Activated naive CD4-positive, alpha-beta T cell treated with anti-CD3 and anti-CD28 coated beads, Interleukin-2, amount 10 ng/mL, durations not matched to agents 7 days and 5 days (primary cell): ENCODE measurements around the gene WDFY1.

ENCODE experiments used
- CTCF ChIA-PET: fragments of 350-600 bp; sonication (Branson Sonifier 250); formaldehyde crosslinking; loops from one replicate; lab custom pipeline; 2021; ENCODE audit warnings: antibody characterized with exemption; lab: Charles Lee
- DNase-seq: peaks from one replicate; pipeline ENCODE4 v3.0.0-alpha.2; 2020
- H3K27ac Mint-ChIP-seq: one replicate; pipeline ENCODE4 v1.8.0; 2021; ENCODE audit warnings: mild to moderate bottlenecking, moderate library complexity, mixed read lengths
- H3K27me3 Mint-ChIP-seq: one replicate; pipeline ENCODE4 v1.8.0; 2021; ENCODE audit warnings: mild to moderate bottlenecking, mixed read lengths
- H3K36me3 Mint-ChIP-seq: one replicate; pipeline ENCODE4 v1.8.0; 2021; ENCODE audit warnings: mixed read lengths
- H3K4me1 Mint-ChIP-seq: one replicate; pipeline ENCODE4 v1.8.0; 2021; ENCODE audit warnings: mixed read lengths
- H3K4me3 Mint-ChIP-seq: one replicate; pipeline ENCODE4 v1.8.0; 2021; ENCODE audit warnings: mild to moderate bottlenecking, moderate library complexity, mixed read lengths
- H3K9me3 Mint-ChIP-seq: one replicate; pipeline ENCODE4 v1.8.0; 2021; ENCODE audit warnings: mixed read lengths

The WDFY1 gene

DNA sequence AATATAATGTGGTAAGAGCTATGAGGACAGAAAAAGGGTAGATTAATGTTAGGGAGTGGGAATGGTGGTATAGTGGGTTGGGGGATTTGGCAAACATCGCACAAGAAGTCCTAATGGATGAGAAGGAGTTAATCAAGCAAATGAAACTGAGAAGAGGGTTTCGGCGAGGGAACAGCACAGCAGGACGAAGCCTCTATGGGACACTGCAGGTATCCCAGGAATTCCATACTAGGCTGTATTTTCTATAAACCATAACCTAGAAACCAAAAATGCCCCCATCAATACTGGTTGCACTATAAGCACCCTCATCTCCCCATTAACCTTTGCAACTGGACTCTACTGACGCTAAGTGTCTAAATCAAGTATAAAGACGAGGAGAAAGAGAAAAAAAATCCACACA is 10.3 kb downstream of the WDFY1 start:
- Mint-ChIP-seq H3K36me3 (peaks cover 28% of the 10 kb centered on the region), H3K9me3 (peaks cover 9% of the 10 kb centered on the region), H3K4me3 (no peak overlapping the region), H3K27ac (no peak overlapping the region), H3K4me1 (peaks cover 78% of the 10 kb centered on the region), H3K27me3 (no peaks in the 10 kb centered on the region)
- no peak for DNase-seq
- CTCF ChIA-PET = no interaction called here

DNA sequence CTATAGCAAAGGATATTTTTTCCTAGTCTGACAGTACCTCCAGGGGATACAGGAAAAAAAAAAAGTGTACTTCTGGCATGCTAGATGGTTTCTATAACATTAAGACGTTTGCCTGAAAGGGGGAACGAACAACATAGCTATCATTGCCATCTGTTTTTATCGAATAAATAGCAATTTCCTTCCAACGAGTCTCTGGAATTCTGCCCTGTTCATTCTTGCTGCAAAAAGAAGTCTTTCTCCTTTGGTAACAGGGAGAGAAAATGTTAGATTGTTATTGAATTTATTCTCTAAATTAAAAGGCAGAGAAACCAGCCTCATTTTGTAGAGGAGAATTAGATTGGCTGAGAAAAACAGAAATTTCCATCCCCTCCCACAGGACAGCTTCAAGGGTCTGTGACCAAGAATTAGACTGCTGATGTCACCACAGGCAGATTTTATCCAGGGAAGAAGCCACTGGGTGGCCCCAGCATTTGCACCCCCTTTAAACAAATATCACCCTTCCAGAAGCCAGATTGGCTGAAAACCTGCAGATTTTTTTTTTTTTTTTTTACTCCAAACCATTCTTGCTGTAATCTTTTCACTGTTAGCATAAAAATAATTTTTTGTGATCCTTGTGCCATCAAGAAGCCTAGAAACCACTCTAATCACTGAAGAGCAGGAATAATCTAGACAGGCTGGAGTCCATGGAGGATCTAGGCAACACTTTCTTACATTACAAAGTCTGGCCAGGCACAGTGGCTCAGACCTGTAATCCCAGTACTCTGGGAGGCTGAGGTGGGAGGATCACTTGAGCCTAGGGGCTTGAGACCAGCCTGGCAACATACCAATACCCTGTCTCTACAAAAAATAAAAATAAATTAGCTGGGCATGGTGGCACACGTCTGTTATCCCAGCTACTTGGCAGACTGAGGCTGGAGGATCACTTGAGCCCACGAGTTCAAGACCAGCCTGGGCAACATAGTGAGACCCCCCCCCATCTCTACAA is 12.0 kb downstream of the WDFY1 start:
- CTCF ChIA-PET = interaction anchor here (0.6 kb wide), 1 partner anchor 52 kb away, joined by 3 read pairs; no protein-coding TSS in a partner anchor
- no peak overlapping the region for H3K27ac Mint-ChIP-seq
- H3K27me3 Mint-ChIP-seq = no peaks in the 10 kb centered on the region
- H3K4me1 Mint-ChIP-seq = peaks cover 77% of the 10 kb centered on the region
- DNase-seq = no peak
- no peak overlapping the region for H3K4me3 Mint-ChIP-seq
- H3K9me3 Mint-ChIP-seq = no peaks in the 10 kb centered on the region
- H3K36me3 Mint-ChIP-seq = peaks cover 18% of the 10 kb centered on the region

DNA sequence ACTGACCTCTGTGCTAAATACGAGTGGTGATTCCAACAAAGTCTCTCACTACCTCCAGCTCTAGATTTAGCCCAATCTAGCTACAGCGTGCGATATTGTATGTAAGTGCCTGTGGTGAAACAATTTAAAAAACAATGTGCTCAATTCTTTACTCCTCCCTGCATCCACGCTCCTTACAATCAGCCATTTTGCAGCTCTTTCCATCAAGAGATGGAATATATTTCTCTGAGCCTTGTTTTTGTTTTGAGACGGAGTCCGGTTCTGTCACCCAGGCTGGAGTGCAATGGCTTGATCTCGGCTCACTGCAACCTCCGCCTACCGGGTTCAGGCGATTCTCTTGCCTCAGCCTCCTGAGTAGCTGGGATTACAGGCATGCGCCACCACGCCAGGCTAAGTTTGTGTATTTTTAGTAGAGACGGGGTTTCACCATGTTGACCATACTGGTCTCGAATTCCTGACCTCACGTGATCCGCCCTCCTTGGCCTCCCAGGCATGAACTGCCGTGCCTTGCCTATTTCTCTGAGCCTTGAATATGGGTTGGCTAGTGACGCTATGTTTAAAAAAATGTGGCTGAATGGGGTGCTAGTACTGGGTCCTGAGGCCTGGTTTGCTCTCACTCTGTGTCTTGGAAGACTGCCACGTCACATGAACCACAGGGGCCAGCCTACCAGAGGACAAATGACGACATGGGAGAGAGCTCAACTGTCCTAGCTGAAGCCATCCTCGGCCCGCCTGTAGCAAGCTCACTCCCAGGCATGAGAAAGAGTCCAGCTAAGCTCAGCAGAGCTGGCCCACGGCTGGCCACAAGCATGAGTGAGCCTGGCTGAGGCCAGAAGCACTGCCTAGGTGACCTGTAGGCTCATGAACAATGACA is 14.8 kb downstream of the WDFY1 start:
- peaks cover 59% of the 10 kb centered on the region for H3K4me1 Mint-ChIP-seq
- peak overlapping the region; percentile 41 for H3K4me3 Mint-ChIP-seq
- peak overlapping the region; percentile 89 for H3K27ac Mint-ChIP-seq
- DNase-seq = no peak
- no peaks in the 10 kb centered on the region for H3K27me3 Mint-ChIP-seq
- peaks cover 25% of the 10 kb centered on the region for H3K36me3 Mint-ChIP-seq
- H3K9me3 Mint-ChIP-seq = peaks cover 4% of the 10 kb centered on the region
- CTCF ChIA-PET = no interaction called here

DNA sequence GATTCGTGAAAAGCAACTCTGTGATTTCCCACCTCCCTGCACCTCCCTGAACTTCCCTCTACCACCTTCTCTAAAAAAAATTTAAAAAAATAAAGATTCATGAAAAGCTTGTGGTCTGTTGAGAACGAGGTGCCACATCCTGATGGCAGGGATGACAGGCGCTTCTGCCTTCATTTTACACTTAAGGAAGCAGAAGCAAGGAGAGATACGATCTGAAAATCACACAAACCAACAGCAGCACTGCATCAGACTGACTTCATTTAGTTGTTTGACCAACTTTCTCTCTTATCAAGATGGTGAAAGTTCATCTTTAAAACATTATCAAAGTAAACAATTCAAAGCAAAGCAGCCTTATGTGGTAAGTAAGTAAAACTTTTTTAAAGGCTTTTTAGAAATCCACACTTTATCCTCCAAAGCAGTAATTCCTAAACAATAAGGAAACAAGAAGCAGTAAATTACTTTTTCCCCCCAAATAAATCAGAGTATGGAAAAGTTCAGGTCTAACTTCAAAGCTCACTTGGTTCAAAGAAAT is 15.5 kb downstream of the WDFY1 start:
- Mint-ChIP-seq H3K36me3 (peaks cover 23% of the 10 kb centered on the region), H3K27me3 (no peaks in the 10 kb centered on the region), H3K9me3 (peaks cover 4% of the 10 kb centered on the region), H3K4me3 (peak overlapping the region; percentile 41), H3K4me1 (peaks cover 52% of the 10 kb centered on the region), H3K27ac (peak overlapping the region; percentile 89)
- peak; percentile 64 for DNase-seq
- CTCF ChIA-PET = no interaction called here

DNA sequence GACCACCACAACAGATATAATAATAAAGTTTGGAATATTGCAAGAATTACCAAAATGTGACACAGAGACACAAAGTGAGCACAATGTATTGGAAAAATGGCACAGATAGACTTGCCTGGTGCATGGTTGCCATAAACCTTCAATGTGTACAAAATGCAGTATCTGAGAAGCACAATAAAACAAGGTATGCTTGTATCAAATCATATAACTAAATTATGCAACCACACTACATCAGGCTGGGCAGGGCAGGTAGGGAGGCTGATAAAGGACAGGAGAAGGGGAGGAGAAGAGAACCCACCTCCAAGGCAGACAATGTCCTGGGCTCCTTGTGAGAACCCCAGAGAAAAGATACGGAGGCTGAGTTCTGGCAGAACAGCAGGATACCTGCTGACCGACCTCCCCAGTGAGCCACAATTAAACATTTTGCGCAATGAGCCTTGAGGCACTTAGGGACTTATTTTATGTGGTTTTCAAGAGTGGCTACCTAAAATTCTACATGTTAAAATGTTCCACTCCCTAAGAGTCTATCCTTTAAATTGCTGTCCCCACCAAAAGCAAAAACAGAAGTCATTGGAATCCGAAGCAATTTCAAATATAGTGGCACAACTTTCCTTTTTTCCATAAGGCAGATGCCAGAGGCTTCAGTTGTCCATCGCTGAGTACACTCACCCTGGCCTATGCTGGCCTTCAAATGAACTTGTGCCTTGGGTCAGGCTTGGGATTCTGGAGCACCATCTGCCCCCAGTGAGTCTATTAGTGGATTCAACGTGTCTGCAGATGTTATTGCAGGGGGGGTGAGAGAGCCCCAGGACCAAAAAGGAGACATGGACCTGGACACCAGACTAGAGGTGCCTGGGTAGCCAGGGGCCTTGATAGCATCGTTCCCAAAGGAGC is 16.8 kb downstream of the WDFY1 start:
- H3K27ac Mint-ChIP-seq = peak overlapping the region; percentile 81
- CTCF ChIA-PET = no interaction called here

DNA sequence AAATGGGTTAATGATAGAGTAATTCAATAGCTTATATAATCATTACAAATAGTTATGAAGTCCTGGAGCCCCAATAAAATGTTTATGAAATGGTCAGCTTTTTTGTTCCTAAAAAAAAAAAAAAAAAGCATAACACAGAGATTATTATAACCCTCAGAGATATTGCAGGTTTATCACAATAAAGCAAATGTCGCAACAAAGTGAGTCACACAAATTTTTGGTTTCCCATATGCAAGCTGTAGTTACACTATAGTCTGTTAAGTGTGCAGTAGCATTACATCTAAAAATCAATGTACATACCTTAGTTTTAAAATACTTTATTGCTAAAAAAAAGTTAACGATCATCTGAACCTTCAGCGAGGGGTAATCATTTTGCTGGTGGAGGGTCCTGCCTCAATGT is 20.0 kb downstream of the WDFY1 start:
- peaks cover 30% of the 10 kb centered on the region for H3K36me3 Mint-ChIP-seq
- CTCF ChIA-PET = interaction anchor here (0.6 kb wide), 1 partner anchor 197 kb away, joined by 3 read pairs; no protein-coding TSS in a partner anchor
- no peak overlapping the region for H3K4me3 Mint-ChIP-seq
- no peak overlapping the region for H3K27ac Mint-ChIP-seq
- H3K27me3 Mint-ChIP-seq = no peaks in the 10 kb centered on the region
- peaks cover 32% of the 10 kb centered on the region for H3K4me1 Mint-ChIP-seq
- peaks cover 4% of the 10 kb centered on the region for H3K9me3 Mint-ChIP-seq
- no peak for DNase-seq

More for the DNA sequence above, 16.8 kb downstream of the WDFY1 start:
- Mint-ChIP-seq H3K4me1 (peaks cover 50% of the 10 kb centered on the region), H3K27me3 (no peaks in the 10 kb centered on the region), H3K36me3 (peaks cover 23% of the 10 kb centered on the region), H3K9me3 (peaks cover 4% of the 10 kb centered on the region), H3K4me3 (no peak overlapping the region)
- no peak for DNase-seq

DNA sequence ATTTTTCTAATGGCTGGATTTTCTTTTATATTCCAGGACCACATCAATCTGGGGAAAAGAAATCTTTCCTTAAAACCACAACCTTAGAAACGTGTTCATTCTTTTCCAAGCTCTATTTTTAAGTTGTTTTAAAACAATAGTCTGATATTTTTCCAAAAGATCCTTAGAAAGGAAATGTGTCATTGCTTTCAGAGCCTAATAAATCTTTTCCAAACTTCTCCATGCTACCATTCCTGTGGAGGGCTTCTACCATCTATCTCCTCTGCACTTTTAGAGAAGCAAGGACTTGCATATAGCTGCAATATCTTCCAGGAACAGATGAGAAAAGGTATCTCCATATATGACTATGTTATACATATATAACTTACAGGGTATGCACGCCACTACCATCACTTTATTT is 21.2 kb downstream of the WDFY1 start:
- Mint-ChIP-seq H3K4me1 (peaks cover 21% of the 10 kb centered on the region), H3K27ac (no peak overlapping the region), H3K27me3 (no peaks in the 10 kb centered on the region), H3K9me3 (peaks cover 4% of the 10 kb centered on the region), H3K36me3 (peaks cover 31% of the 10 kb centered on the region), H3K4me3 (no peak overlapping the region)
- DNase-seq = no peak
- CTCF ChIA-PET = no interaction called here

DNA sequence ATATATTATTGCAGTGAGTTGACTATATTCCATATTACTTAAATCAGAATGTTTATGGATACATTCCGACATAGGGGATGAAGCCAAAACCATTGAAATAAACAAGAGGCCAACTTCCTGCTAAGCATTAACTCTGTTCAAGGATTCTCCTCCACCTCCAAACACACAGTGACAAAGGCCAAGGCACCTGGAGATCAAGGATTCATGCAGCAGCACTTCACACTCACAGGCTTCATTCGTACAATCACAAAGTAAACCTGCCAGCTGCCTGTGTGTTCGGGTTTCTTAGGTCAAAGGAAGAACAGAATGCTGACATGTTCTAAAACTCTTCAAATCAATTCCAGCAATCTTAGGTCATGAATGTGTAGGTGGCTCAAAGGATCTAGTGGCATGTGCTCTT is 22.8 kb downstream of the WDFY1 start:
- CTCF ChIA-PET = no interaction called here
- Mint-ChIP-seq H3K27ac (no peak overlapping the region), H3K27me3 (no peaks in the 10 kb centered on the region), H3K4me1 (peaks cover 8% of the 10 kb centered on the region), H3K9me3 (peaks cover 1% of the 10 kb centered on the region), H3K36me3 (peaks cover 30% of the 10 kb centered on the region), H3K4me3 (no peak overlapping the region)
- no peak for DNase-seq

DNA sequence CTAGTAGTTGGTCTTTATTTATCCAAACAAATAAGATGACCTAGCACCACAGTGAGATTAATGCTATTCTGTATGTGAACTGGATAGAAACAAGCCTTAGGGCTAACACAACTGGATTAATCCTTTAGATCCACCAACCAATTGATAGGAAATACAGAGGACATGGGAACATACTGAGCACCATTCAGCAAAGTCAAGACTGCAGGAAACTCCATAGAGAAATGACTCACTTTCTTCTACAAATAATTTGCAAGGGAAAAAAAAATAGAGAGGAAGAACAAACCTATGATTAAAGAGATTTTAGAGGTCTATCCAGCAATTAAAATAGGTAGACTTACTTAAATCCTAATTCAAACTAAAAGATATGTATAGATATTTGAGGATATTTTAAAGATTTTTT is 23.9 kb downstream of the WDFY1 start:
- Mint-ChIP-seq H3K4me1 (peaks cover 8% of the 10 kb centered on the region), H3K27ac (peak overlapping the region; percentile 21), H3K9me3 (no peaks in the 10 kb centered on the region), H3K27me3 (no peaks in the 10 kb centered on the region), H3K4me3 (no peak overlapping the region), H3K36me3 (peaks cover 33% of the 10 kb centered on the region)
- no peak for DNase-seq
- CTCF ChIA-PET = no interaction called here

DNA sequence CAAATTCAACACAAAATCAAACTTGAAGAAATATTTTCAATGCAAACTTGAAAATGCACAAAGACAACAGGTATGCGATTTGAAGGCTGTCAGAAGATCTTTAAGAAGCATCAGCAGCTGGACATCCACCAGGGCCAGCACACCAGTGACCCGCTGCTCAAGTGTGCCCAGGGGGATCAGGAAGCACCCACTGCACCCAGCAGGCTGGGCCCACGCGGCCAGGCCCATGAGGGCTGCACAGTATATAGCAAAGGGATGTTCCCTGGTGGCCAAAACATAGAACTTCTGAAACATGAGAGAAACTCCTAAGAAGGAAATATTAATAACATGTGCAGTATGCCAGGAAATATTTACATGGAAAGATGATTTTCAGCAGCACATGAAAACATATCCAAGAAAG is 25.0 kb downstream of the WDFY1 start:
- peaks cover 5% of the 10 kb centered on the region for H3K4me1 Mint-ChIP-seq
- CTCF ChIA-PET = interaction anchor here (0.6 kb wide), 1 partner anchor 944 kb away, joined by 3 read pairs; no protein-coding TSS in a partner anchor

DNA sequence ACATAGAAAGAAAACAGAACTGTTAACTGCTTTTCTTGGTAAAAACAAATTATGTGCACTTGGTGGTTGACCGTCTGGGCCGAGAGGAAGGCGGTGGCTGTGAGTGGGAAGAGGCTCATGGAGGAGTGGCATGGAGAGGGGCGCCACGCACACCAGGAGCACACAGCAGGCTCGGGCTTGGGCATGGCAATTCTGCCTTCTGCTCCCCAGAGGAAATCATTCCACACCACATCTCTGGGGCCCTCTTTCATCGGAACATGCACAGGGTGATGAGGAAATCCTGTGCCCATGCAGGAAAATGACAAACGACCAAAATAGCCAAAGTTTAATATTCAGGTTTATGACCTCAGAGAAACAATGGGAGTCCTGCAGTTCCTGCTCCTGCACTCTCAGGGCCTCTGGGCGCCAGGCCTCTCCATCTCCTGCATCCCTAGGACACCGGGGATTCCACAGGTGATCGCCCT is 26.4 kb downstream of the WDFY1 start:
- Mint-ChIP-seq H3K36me3 (peaks cover 41% of the 10 kb centered on the region), H3K27ac (peak overlapping the region; percentile 51), H3K9me3 (no peaks in the 10 kb centered on the region), H3K27me3 (no peaks in the 10 kb centered on the region), H3K4me1 (peaks cover 5% of the 10 kb centered on the region), H3K4me3 (no peak overlapping the region)
- DNase-seq = no peak
- CTCF ChIA-PET = no interaction called here

More for the DNA sequence above, 25.0 kb downstream of the WDFY1 start:
- Mint-ChIP-seq H3K36me3 (peaks cover 38% of the 10 kb centered on the region), H3K9me3 (no peaks in the 10 kb centered on the region), H3K27ac (no peak overlapping the region), H3K4me3 (no peak overlapping the region), H3K27me3 (no peaks in the 10 kb centered on the region)
- DNase-seq = no peak

DNA sequence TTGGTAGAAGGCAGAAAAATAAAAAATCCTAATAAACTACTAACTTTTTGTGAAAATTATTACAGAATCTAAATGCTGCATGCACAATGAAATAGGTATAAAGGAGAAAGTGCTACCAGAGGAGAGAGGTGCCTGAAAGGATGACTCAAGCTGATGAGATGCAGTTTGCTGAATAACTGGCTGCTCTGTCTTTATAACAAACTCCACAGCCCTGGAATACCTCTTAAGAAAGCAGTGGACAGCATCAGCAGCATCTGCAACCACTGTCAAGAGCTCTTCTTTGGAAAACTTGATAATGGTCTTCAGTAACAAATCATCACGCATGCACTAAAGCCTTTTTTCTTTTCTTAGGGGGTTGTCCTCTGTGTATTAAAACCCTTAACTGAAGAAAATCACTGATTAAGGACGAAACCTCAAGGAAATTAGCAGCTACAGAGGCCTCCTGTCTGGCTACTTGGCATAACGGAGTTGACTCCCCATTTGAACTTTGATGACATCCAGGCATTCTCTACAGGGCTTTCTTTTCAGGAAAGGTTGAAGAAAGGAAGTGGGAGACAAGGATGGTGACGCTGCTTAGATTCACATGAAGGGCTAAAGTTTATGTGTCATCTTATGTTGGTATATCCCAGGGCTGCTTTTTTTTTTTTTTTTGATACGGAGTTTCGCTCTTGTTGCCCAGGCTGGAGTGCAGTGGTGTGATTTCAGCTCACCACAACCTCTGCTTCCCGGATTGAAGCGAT is 28.8 kb downstream of the WDFY1 start:
- H3K27ac Mint-ChIP-seq = no peak overlapping the region
- H3K4me1 Mint-ChIP-seq = peaks cover 5% of the 10 kb centered on the region
- DNase-seq = no peak
- H3K4me3 Mint-ChIP-seq = no peak overlapping the region
- peaks cover 40% of the 10 kb centered on the region for H3K36me3 Mint-ChIP-seq
- no peaks in the 10 kb centered on the region for H3K9me3 Mint-ChIP-seq
- CTCF ChIA-PET = no interaction called here
- H3K27me3 Mint-ChIP-seq = no peaks in the 10 kb centered on the region

DNA sequence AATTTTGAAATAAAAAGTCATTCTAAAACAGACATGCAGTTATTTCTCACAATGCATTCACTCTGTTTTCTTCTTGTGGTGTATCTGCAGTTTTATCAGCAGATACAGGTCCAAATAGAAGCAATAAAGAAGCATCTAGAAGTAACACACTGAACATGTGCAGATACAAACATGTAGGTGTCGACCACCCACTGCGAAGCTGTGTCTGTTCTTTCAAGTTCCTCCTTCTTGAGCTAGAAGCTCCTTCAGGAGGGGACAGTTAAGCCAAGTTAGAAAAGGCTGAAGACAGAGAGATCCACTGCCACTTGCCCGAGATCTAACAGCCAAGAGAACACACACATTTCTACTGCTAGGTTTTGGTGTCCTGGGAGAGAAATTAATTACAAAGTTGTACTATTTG is 30.1 kb downstream of the WDFY1 start:
- DNase-seq = no peak
- Mint-ChIP-seq H3K4me1 (peaks cover 2% of the 10 kb centered on the region), H3K36me3 (peaks cover 43% of the 10 kb centered on the region), H3K27me3 (no peaks in the 10 kb centered on the region), H3K9me3 (no peaks in the 10 kb centered on the region), H3K4me3 (no peak overlapping the region), H3K27ac (no peak overlapping the region)
- CTCF ChIA-PET = no interaction called here
